HL-60 (cell line): Measurements from ENCODE around the gene RPS27L.

ENCODE experiments used
- DNase-seq, 2 experiments: peaks; one replicate each; pipeline ENCODE4 v3.0.0-alpha.2; 2010 to 2020; ENCODE audit warnings: low read depth in 1 of 2, low spot score in 1 of 2
- H3K27ac ChIP-seq: fragments of 250-450 bp; sonication (Bioruptor Pico); replicated peaks from 2 replicates; pipeline ENCODE4 v1.5.1; 2020; ENCODE audit warnings: mild to moderate bottlenecking, moderate library complexity
- H3K27me3 ChIP-seq: fragments of 250-450 bp; sonication (Bioruptor Pico); 2 replicates; pipeline ENCODE4 v1.5.1; 2021; ENCODE audit warnings: mild to moderate bottlenecking, moderate library complexity; ENCODE audit not compliant: insufficient read depth, poor library complexity, severe bottlenecking
- H3K4me3 ChIP-seq: replicated peaks from 2 replicates; pipeline ENCODE4 v1.5.1; 2011; ENCODE audit warnings: mild to moderate bottlenecking, control low read depth, low read length; ENCODE audit not compliant: insufficient read depth
- CTCF ChIP-seq: IDR thresholded peaks from one replicate; pipeline ENCODE4 v1.5.1; 2011; ENCODE audit warnings: low read length, control low read depth, inconsistent platforms; ENCODE audit not compliant: insufficient read depth
- GABPA ChIP-seq: IDR thresholded peaks from 2 replicates; pipeline ENCODE4 v1.6.1; 2012; ENCODE audit warnings: low read depth
- POLR2AphosphoS5 ChIP-seq: IDR thresholded peaks from 2 replicates; pipeline ENCODE4 v1.6.1; 2012; ENCODE audit warnings: low read depth
- REST ChIP-seq: IDR thresholded peaks from 2 replicates; pipeline ENCODE4 v1.6.1; 2012; ENCODE audit warnings: low read depth; ENCODE audit not compliant: insufficient replicate concordance
- SPI1 ChIP-seq: IDR thresholded peaks from 2 replicates; pipeline ENCODE4 v1.6.1; 2012; ENCODE audit warnings: low read depth, mild to moderate bottlenecking, borderline replicate concordance

RPS27L gene

GRCh38 chr15:63194302-63194701 is 37.0 kb upstream of the RPS27L start:
- Histone ChIP-seq H3K4me3 (no peak overlapping the region), H3K27me3 (no peaks in the 10 kb centered on the region), H3K27ac (peak overlapping the region; percentile 50)
- DNase-seq, result no peak
- TF ChIP-seq POLR2AphosphoS5 (no peak), SPI1 (no peak), REST (no peak), GABPA (no peak), CTCF (no peak)

GRCh38 chr15:63192619-63193206 is 35.4 kb upstream of the RPS27L start:
- DNase-seq, result no peak
- H3K27ac ChIP-seq, result peak overlapping the region; percentile 62

More at GRCh38 chr15:63192619-63193206, 35.4 kb upstream of the RPS27L start:
- Histone ChIP-seq H3K4me3 (no peak overlapping the region), H3K27me3 (no peaks in the 10 kb centered on the region)
- TF ChIP-seq SPI1, result no peak
- TF ChIP-seq CTCF, result no peak
- TF ChIP-seq POLR2AphosphoS5, result no peak
- TF ChIP-seq GABPA, result no peak
- no peak for TF ChIP-seq REST
